NCI-H1417 treated with DMSO at 0.1 percent for 48 hours (cell line): Measurements from ENCODE around the gene IL27RA.
"Not testable (repeated sequence)": the region's sequence is repeated elsewhere in the genome, so short reads cannot be mapped to it uniquely, and the experiment has no call there.

Experiments
- DNase-seq: peaks from one replicate; lab custom pipeline; 2025; lab: John Stamatoyannopoulos, UW

The IL27RA gene

GRCh38 chr19:14030997-14031718, 404 bp upstream of the IL27RA start:
- DNase-seq: no peak

GRCh38 chr19:14033946-14034345, 2.4 kb downstream of the IL27RA start:
- no peak for DNase-seq

GRCh38 chr19:14035159-14035558, 3.6 kb downstream of the IL27RA start:
- DNase-seq: not testable (repeated sequence)

- no peak for DNase-seq
Measured at GRCh38 chr19:14035706-14036105, 4.1 kb downstream of the IL27RA start.

- no peak for DNase-seq
Measured at GRCh38 chr19:14039181-14039580, 7.6 kb downstream of the IL27RA start.

- not testable (repeated sequence) for DNase-seq
Measured at GRCh38 chr19:14042659-14043608, 11.4 kb downstream of the IL27RA start.

GRCh38 chr19:14047866-14048265, 16.3 kb downstream of the IL27RA start:
- DNase-seq: not testable (repeated sequence)

GRCh38 chr19:14048443-14049153, 17.0 kb downstream of the IL27RA start:
- no peak for DNase-seq

- no peak for DNase-seq
Measured at GRCh38 chr19:14050512-14050911, 18.9 kb downstream of the IL27RA start.

GRCh38 chr19:14050961-14051360, 19.4 kb downstream of the IL27RA start:
- DNase-seq: not testable (repeated sequence)

- no peak for DNase-seq
Measured at GRCh38 chr19:14051980-14052379, 20.4 kb downstream of the IL27RA start.

- DNase-seq: no peak
Measured at GRCh38 chr19:14052470-14052869, 20.9 kb downstream of the IL27RA start.

- DNase-seq: no peak
Measured at GRCh38 chr19:14053032-14053431, 21.5 kb downstream of the IL27RA start.

GRCh38 chr19:14053500-14053899, 21.9 kb downstream of the IL27RA start:
- DNase-seq: no peak

- DNase-seq: no peak
Measured at GRCh38 chr19:14054099-14054498, 22.5 kb downstream of the IL27RA start.

GRCh38 chr19:14054721-14055120, 23.2 kb downstream of the IL27RA start:
- no peak for DNase-seq

- no peak for DNase-seq
Measured at GRCh38 chr19:14055396-14055795, 23.8 kb downstream of the IL27RA start.

GRCh38 chr19:14056069-14056666, 24.6 kb downstream of the IL27RA start:
- DNase-seq: no peak

- DNase-seq: no peak
Measured at GRCh38 chr19:14056741-14057356, 25.3 kb downstream of the IL27RA start.

GRCh38 chr19:14058182-14059092, 26.9 kb downstream of the IL27RA start:
- no peak for DNase-seq
